ENCODE results near the gene DTD2.
"Not testable (repeated sequence)": the region's sequence is repeated elsewhere in the genome, so short reads cannot be mapped to it uniquely, and the experiment has no call there.

DTD2 gene

GRCh38 chr14:31441273-31442111 lies 15.8 kb downstream of the DTD2 start:
- DNase-seq (ENCODE audit: low read depth, low spot score) = peak; percentile 51

- DNase-seq (ENCODE audit: low read depth, low spot score) = peak; percentile 8
Measured at GRCh38 chr14:31440280-31440679, 17.0 kb downstream of the DTD2 start.

- peak; percentile 59 for DNase-seq (ENCODE audit: low read depth, low spot score)
Measured at GRCh38 chr14:31439561-31439960, 17.7 kb downstream of the DTD2 start.

- DNase-seq (ENCODE audit: low read depth, low spot score) = not testable (repeated sequence)
Measured at GRCh38 chr14:31437045-31437691, 20.1 kb downstream of the DTD2 start.

- DNase-seq (ENCODE audit: low read depth, low spot score) = no peak
Measured at GRCh38 chr14:31435276-31435675, 22.0 kb downstream of the DTD2 start.

- DNase-seq (ENCODE audit: low read depth, low spot score) = no peak
Measured at GRCh38 chr14:31430634-31431264, 26.6 kb downstream of the DTD2 start.

GRCh38 chr14:31429791-31430190 lies 27.5 kb downstream of the DTD2 start:
- DNase-seq (ENCODE audit: low read depth, low spot score) = no peak

- no peak for DNase-seq (ENCODE audit: low read depth, low spot score)
Measured at GRCh38 chr14:31428011-31428410, 29.3 kb downstream of the DTD2 start.

- no peak for DNase-seq (ENCODE audit: low read depth, low spot score)
Measured at GRCh38 chr14:31426663-31427062, 30.6 kb downstream of the DTD2 start.

GRCh38 chr14:31425905-31426304 lies 31.4 kb downstream of the DTD2 start:
- DNase-seq (ENCODE audit: low read depth, low spot score) = no peak

- DNase-seq (ENCODE audit: low read depth, low spot score) = no peak
Measured at GRCh38 chr14:31421200-31421599, 36.1 kb downstream of the DTD2 start.

- peak; percentile 99 for DNase-seq (ENCODE audit: low read depth, low spot score)
Measured at GRCh38 chr14:31420319-31421111, 36.8 kb downstream of the DTD2 start, which contains the start of gene HEATR5A. Gene HEATR5A (minus strand): TSS chr14:31420550. CDS start chr14:31402975, 17,575 bp downstream.

GRCh38 chr14:31419967-31420318 lies 37.4 kb downstream of the DTD2 start:
- DNase-seq (ENCODE audit: low read depth, low spot score) = peak; percentile 71

GRCh38 chr14:31419179-31419966 lies 37.9 kb downstream of the DTD2 start:
- DNase-seq (ENCODE audit: low read depth, low spot score) = peak; percentile 20

GRCh38 chr14:31418440-31418839 lies 38.9 kb downstream of the DTD2 start:
- DNase-seq (ENCODE audit: low read depth, low spot score) = no peak

GRCh38 chr14:31414190-31414833 lies 43.0 kb downstream of the DTD2 start:
- no peak for DNase-seq (ENCODE audit: low read depth, low spot score)

GRCh38 chr14:31411218-31411727 lies 46.0 kb downstream of the DTD2 start:
- peak; percentile 43 for DNase-seq (ENCODE audit: low read depth, low spot score)

- no peak for DNase-seq (ENCODE audit: low read depth, low spot score)
Measured at GRCh38 chr14:31410048-31410650, 47.2 kb downstream of the DTD2 start.

GRCh38 chr14:31408421-31408820 lies 48.9 kb downstream of the DTD2 start:
- no peak for DNase-seq (ENCODE audit: low read depth, low spot score)
